Keratinocyte (primary cell): ENCODE data around the gene GPATCH2.

Experiments
- CTCF ChIP-seq, 3 experiments: IDR thresholded peaks in 1 of 3; conservative IDR thresholded peaks in 1 of 3; optimal IDR thresholded peaks in 1 of 3; 2 replicates in 2 of 3; 3 replicates in 1 of 3; pipeline versions ENCODE3 to v1.5.1; 2011; ENCODE audit warnings: low read length in 3 of 3, mild to moderate bottlenecking in 3 of 3, moderate library complexity in 2 of 3, control low read depth in 1 of 3, inconsistent platforms in 1 of 3; ENCODE audit not compliant: insufficient read depth in 2 of 3; ENCODE audit errors: extremely low read depth in 1 of 3
- EZH2 ChIP-seq: IDR thresholded peaks from one replicate; pipeline ENCODE4 v1.6.1; 2012; ENCODE audit warnings: inconsistent platforms, mild to moderate bottlenecking, low read length, moderate library complexity

- TF ChIP-seq CTCF (optimal IDR thresholded peaks at IDR 0.05 in 1 of 3, IDR thresholded peaks at IDR 0.05 in 1 of 3, conservative IDR thresholded peaks at IDR 0.05 in 1 of 3; ENCODE audit: extremely low read depth in 1 of 3, insufficient read depth in 2 of 3, low read length in 3 of 3), result no peak
- no peak for TF ChIP-seq EZH2
These were observed 76.0 kb downstream of the GPATCH2 start for GRCh38 chr1:217554849-217555248.
